ENCODE measurements around the gene PIK3AP1.
"Not testable (repeated sequence)": the region's sequence is repeated elsewhere in the genome, so short reads cannot be mapped to it uniquely, and the experiment has no call there.

PIK3AP1 gene

DNA sequence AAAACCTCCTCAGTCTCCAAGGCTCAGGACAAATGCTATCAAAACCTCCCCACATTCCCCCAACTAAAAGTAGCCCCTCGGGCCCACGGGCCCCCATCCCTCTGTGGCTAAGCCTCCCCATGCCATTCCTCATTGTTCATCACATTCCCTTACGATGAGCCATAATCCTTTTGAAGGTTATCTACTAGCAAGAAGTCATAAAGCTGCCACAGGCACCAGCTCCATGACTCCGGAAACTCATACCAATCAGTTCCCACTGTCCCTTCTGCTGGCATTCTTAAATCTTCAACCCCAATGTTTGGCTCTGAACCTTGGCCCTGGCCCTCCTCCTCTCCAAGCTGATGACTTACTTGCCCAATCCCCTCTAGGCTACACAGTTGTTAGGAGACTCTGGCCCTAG, 114.1 kb downstream of the PIK3AP1 start:
- no peak for DNase-seq

- no peak for DNase-seq
These were observed 120.0 kb downstream of the PIK3AP1 start for GRCh38 chr10:96600337-96600736.

GRCh38 chr10:96598846-96599245, 121.5 kb downstream of the PIK3AP1 start:
- DNase-seq: no peak

- no peak for DNase-seq
These were observed 123.6 kb downstream of the PIK3AP1 start for GRCh38 chr10:96596422-96597407.

DNA sequence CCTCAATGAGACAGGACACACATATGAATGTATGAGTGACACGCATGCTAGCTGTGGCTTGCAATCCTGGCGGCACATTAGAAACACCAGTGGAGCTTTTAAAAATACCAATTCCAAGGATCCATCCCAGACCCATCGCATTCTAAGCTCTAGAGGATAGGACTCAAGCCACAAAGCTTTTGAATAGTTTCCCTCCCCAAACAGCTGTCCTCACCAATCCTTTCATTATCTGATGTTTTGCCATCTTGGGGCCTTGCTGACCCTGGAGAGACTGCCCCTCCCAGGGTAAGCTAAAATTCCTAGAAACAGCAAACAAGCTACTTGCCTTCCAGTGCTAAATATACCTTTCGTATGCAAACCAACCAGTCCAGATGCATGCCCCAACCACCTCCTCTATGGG, 124.6 kb downstream of the PIK3AP1 start:
- DNase-seq: no peak

GRCh38 chr10:96591946-96592345, 128.4 kb downstream of the PIK3AP1 start:
- no peak for DNase-seq

DNA sequence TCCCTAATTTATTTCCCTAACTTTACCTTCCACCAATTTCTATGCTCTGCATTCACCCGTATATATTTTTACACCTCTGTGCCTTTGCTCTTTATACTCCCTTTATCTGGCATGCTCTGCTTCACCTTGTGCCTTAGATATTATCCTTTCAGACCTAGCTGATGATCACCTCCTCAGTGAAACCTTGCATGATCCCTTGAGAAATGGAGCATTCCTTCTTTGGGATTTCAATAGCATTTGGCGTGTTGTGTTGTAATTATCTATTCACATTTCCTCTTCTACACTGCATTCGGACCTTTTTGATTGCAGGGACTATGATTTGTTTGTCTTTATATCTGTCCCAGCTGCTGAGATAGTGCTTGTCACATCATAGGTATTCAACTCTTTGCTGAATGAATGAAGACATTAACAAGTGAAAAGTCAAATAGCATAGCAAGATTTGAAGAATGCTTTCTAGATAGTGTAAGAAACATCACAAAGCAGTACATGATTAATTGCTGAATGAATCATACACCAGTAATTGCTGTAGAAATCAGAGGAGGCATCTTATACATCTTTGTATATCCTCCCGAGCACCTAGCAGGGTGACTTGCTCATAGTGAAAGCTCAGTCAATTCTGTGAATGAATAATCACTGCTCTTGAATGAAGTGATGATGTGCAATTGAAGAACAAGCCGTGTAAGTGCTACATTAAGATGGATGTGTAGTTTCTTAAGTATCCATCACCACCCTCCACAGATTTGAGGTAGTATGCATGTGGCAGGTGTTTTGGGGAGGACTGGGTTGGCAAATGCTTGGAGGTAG, 131.5 kb downstream of the PIK3AP1 start:
- no peak for DNase-seq

- peak; percentile 19 for DNase-seq
These were observed 132.2 kb downstream of the PIK3AP1 start for GRCh38 chr10:96588060-96588554.

GRCh38 chr10:96587264-96588059, 132.9 kb downstream of the PIK3AP1 start:
- DNase-seq: peak; percentile 53

- peak; percentile 67 for DNase-seq
These were observed 133.7 kb downstream of the PIK3AP1 start, which contains the start of gene TM9SF3 for GRCh38 chr10:96586419-96587263. Gene TM9SF3, minus strand, starts transcription at chr10:96587012. Its CDS starts 177 bp downstream, at chr10:96586835.

DNA sequence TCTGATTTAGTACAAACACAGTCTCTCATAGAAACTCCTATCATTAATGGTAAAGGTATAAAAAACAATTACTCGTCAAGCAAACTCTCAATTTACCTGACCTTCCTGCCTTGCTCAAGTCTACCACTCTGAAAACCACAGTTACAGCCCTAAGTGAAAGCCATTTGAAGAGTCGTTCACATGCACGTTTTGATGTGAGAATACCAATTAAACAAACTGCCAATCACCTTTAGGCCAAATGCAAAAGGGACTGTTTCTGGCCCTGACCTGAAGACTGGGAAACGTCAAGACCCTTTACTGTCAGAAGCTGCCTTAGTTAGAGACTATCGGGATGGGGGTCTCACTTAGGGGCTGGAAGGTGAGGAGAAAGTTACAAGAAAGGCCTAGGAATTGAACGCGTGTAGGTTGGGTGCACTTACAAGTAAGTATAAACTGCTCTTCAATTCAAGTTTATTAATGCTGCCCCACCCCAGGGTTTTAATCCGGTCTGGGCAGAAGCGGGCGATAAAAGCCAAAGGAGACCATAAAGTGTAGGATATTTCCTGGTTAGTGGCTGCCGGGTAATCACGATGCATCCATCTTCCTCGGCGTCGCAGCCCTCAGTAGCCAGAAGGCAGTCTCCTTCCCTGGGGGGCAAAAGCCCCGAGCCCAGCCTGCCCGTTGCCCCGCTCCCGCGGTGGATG, 134.4 kb downstream of the PIK3AP1 start:
- no peak for DNase-seq

- DNase-seq: no peak
These were observed 135.8 kb downstream of the PIK3AP1 start for GRCh38 chr10:96584474-96584873.

- DNase-seq: no peak
These were observed 136.3 kb downstream of the PIK3AP1 start for GRCh38 chr10:96584035-96584434.

GRCh38 chr10:96579133-96579532, 141.2 kb downstream of the PIK3AP1 start:
- DNase-seq: no peak

DNA sequence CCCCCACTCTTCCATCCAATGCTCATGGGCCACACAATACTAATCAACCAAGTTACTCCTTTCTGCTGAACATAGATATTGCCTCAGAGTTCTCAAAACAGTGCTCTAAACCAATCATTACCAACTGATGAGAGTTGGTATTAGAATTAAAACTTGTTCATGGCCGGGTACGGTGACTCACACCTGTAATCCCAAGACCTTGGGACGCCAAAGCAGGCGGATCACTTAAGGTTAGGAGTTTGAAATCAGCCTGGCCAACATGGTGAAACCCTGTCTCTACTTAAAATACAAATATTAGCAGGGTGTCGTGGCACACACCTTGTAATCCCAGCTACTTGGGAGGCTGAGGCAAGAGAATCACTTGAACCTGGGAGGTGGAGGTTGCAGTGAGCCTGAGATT, 141.7 kb downstream of the PIK3AP1 start:
- DNase-seq: no peak

GRCh38 chr10:96578022-96578421, 142.3 kb downstream of the PIK3AP1 start:
- DNase-seq: no peak

DNA sequence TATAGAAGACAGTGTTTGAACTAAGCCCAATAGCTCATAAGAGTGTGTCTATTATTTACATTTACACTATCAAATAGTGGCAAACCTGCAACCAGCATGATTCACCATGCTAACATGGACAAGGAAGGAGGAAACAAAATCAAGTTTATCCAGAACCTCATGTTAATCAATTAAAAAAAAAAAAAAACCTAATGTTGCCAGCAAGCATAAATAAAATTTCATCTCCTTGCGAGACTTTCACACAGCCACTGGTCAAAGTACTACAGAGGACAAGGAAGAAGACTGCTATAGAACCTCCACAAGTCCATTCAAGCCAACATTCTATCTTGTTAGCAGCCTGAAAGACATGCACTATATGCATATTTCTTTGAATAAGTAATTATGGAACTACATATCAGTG, 143.2 kb downstream of the PIK3AP1 start:
- no peak for DNase-seq

- no peak for DNase-seq
These were observed 143.9 kb downstream of the PIK3AP1 start for GRCh38 chr10:96576277-96576980.

DNA sequence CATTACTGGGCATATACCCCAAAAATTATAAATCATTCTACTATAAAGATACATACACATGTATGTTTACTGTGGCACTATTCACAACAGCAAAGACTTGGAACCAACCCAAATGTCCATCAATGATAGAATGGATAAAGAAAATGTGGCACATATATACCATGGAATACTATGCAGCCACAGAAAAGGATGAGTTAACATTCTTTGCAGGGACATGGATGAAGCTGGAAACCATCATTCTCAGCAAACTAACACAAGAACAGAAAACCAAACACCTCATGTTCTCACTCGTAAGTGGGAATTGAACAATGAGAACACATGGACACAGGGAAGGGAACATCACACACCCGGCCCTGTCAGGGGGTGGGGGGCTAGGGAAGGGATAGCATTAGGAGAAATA, 145.8 kb downstream of the PIK3AP1 start:
- not testable (repeated sequence) for DNase-seq

DNA sequence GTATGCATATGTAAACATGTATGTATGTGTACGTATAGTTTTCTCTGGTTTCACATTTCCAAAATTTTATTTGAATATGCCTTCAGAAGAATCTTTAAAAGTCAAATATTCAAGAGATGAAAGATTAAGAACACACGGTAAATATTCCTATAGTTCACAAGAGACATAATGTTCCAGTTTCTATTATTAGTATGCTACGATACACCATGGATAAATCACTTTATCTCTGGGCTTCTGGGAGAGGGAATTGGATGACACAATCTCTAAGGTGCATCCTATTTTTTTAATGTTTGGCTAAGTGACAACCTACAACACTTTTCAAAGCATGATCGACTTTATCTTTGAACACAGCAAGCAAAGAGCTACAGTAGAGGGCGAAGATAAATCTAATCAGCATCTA, 147.3 kb downstream of the PIK3AP1 start:
- DNase-seq: no peak
